ENCODE results near the gene TIGD7. TPM values are rescaled to one million over a fixed set of nuclear protein-coding genes. Genes with fewer than 3 reads are reported as not detected.

Gene TIGD7
- total RNA-seq, 6 experiments from 2014 or later, result 2.9 to 4.2 (median 3.5) TPM

DNA sequence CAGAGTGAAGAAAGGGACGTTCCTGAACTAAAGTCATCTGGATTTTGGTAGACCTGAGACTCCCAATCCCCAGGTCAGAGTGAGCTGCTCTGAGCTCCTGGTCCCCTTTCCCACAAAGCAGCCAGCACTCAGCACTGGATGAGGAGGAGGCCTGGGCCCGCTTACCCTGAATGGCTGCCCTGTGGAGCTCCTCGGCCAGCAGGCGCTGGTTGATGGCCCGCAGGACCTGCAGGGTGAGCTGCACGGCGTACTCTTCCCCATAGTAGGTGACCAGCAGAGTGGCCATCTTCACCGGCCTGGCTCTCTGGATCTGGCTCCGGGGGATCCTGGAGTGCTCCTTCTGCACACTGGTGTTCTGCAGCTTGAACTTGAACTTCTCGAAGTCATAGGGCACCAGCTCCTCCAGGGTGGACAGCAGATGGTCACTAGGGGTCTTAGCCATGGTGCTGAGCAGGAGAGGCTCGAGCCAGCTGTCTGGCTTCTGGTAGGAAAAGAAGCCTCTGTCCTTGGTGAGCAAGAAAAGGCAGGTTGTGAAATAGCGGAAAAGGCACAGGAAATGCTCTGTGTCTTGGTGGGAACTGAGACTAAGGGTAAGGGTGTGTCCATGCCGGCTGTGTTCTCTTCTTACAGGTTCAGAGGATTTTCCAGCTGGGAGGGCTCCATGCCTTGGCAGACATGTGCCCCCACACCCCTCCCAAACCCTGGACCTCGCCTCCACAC, 48.9 kb downstream of the TIGD7 start, which contains the start of gene MEFV:
TSS of gene MEFV (minus strand) at position 488 of the 720 bp plus-strand sequence. CDS start at position 442, 46 bp downstream.
- Mint-ChIP-seq H3K27ac (no peak within 1 kb of the TSS), H3K4me3 (no peak within 1 kb of the TSS), H3K9me3 (no peaks in the 10 kb centered on the region), H3K4me1 (ENCODE audit: low read depth) (no peaks in the 10 kb centered on the region), H3K36me3 (ENCODE audit: low read depth) (no peaks in the 10 kb centered on the region), H3K27me3 (ENCODE audit: insufficient read depth) (peaks cover 9% of the 10 kb centered on the region)
- TF ChIP-seq CTCF (IDR thresholded peaks at IDR 0.05), result no peak
- no peak for DNase-seq

DNA sequence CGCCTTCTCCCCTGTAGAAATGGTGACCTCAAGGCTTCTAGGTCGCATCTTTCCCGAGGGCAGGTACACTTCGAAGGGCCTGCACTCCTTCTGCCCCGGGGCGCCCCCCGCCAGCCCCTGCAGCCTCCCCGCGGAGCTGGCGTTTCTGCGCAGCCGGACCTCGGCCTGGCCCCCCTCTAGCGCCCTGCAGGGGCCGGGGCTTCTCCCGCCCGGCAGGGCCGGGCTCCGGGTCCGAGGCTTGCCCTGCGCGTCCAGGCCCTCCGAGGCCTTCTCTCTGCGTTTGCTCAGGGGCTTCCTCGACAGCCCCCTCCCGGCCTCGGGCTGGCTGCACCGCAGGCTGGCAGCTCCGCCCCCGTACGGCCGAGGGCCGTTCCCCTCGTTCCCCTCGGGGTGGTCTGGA, 50.9 kb downstream of the TIGD7 start:
- H3K4me3 Mint-ChIP-seq, result no peak overlapping the region
- no peaks in the 10 kb centered on the region for H3K4me1 Mint-ChIP-seq (ENCODE audit: low read depth)
- H3K27me3 Mint-ChIP-seq (ENCODE audit: insufficient read depth), result peaks cover 15% of the 10 kb centered on the region
- no peak for TF ChIP-seq CTCF (IDR thresholded peaks at IDR 0.05)
- no peak overlapping the region for H3K27ac Mint-ChIP-seq
- H3K36me3 Mint-ChIP-seq (ENCODE audit: low read depth), result no peaks in the 10 kb centered on the region
- DNase-seq, result no peak
- no peaks in the 10 kb centered on the region for H3K9me3 Mint-ChIP-seq

DNA sequence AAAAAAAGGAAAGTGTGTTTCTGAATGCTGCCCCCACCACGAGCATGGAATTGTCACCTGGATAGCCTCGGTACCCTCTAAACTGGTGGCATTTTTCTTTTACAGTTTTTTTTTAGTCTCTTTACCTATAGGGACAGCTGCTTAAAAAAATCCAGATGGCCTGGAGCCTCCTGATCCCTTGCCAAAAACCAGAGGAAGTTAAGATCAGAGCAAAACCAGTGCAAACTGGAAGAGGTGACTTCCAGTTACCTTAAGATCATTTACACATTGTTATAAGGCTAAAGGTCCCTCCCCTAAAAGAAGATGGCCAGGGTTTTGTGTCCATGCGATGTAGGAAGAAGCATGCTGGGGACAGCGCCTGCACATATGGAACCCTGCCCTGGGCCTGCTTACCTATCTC, 52.3 kb downstream of the TIGD7 start:
- Mint-ChIP-seq H3K4me1 (ENCODE audit: low read depth) (no peaks in the 10 kb centered on the region), H3K4me3 (no peak overlapping the region), H3K36me3 (ENCODE audit: low read depth) (no peaks in the 10 kb centered on the region), H3K9me3 (no peaks in the 10 kb centered on the region), H3K27ac (no peak overlapping the region), H3K27me3 (ENCODE audit: insufficient read depth) (peaks cover 28% of the 10 kb centered on the region)
- DNase-seq, result no peak
- no peak for TF ChIP-seq CTCF (IDR thresholded peaks at IDR 0.05)

DNA sequence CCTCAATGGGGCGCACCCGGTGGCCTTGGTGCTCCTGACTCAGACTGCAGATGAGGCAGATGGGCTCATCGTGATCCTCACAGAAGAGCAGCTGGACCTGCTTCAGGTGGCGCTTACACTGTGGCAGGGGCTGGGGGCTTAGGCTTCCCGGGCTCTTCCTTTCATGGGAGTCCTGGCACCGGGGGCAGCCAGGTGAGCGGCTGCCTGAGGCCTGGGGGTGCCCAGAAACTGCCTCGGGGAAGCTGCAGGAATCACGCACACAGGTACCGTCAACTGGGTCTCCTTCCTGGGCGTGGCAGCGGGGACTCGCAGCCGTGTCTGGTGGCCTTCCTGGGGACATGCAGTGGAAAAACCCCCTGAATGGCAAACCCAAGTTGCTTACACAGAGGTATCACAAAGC, 55.8 kb downstream of the TIGD7 start:
- Mint-ChIP-seq H3K9me3 (no peaks in the 10 kb centered on the region), H3K27ac (no peak overlapping the region), H3K4me1 (ENCODE audit: low read depth) (no peaks in the 10 kb centered on the region), H3K36me3 (ENCODE audit: low read depth) (no peaks in the 10 kb centered on the region), H3K27me3 (ENCODE audit: insufficient read depth) (peaks cover 43% of the 10 kb centered on the region), H3K4me3 (no peak overlapping the region)
- TF ChIP-seq CTCF (IDR thresholded peaks at IDR 0.05), result no peak
- no peak for DNase-seq

DNA sequence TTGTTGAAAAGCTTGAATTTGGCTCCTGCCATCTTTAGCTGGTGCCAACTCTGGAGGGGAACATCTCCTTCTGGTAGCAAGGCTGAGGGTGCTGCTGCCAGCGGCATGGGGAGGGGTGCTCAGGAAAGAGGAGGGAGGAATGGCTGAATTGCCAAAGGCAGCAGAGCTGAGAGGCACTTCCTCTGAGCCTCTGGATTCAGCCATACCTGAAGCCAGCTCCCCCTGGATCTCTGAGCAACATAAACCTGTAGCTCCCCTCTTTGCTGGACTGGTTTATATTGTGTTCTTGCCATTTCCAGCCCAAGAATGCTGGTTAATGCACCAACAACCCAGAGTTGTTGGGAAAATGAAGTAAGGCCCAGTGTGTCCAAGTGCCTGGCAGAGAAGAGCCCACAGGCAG, 56.2 kb downstream of the TIGD7 start:
- no peaks in the 10 kb centered on the region for H3K4me1 Mint-ChIP-seq (ENCODE audit: low read depth)
- H3K27ac Mint-ChIP-seq, result no peak overlapping the region
- no peak for DNase-seq
- no peaks in the 10 kb centered on the region for H3K36me3 Mint-ChIP-seq (ENCODE audit: low read depth)
- H3K27me3 Mint-ChIP-seq (ENCODE audit: insufficient read depth), result peaks cover 47% of the 10 kb centered on the region
- no peaks in the 10 kb centered on the region for H3K9me3 Mint-ChIP-seq
- H3K4me3 Mint-ChIP-seq, result no peak overlapping the region
- TF ChIP-seq CTCF (IDR thresholded peaks at IDR 0.05), result no peak

Other genes with a start within 250 kb of the TIGD7 start
- 1 to 10 TPM in 5 of 6 experiments, under 1 TPM in 1; 1.00 to 2.3 (median 1.7) TPM for gene IL32, start 239.8 kb downstream of the TIGD7 start, total RNA-seq (2021; fragmentation: NEBNext Ultra II Directional; extraction: Animal tissue kit (Norgen Biotek cat#: 25700))
- gene ZSCAN10, start 206.1 kb downstream of the TIGD7 start, total RNA-seq (2021; fragmentation: NEBNext Ultra II Directional; extraction: Animal tissue kit (Norgen Biotek cat#: 25700)), result not detected
- gene ZNF205, start 192.8 kb downstream of the TIGD7 start, total RNA-seq (2021; fragmentation: NEBNext Ultra II Directional; extraction: Animal tissue kit (Norgen Biotek cat#: 25700)), result 10 to 100 TPM in 2 of 6 experiments, 1 to 10 TPM in 4; 7.6 to 10.2 (median 9.5) TPM
- gene ZNF213, start 170.4 kb downstream of the TIGD7 start, total RNA-seq (2021; fragmentation: NEBNext Ultra II Directional; extraction: Animal tissue kit (Norgen Biotek cat#: 25700)), result 1 to 10 TPM; 5.9 to 7.3 (median 6.9) TPM
- not detected for gene OR1F1, start 117.2 kb downstream of the TIGD7 start, total RNA-seq (2021; fragmentation: NEBNext Ultra II Directional; extraction: Animal tissue kit (Norgen Biotek cat#: 25700))
- gene ZNF200, start 70.3 kb downstream of the TIGD7 start, total RNA-seq (2021; fragmentation: NEBNext Ultra II Directional; extraction: Animal tissue kit (Norgen Biotek cat#: 25700)), result 1 to 10 TPM; 5.1 to 6.3 (median 5.7) TPM
- under 1 TPM in 1 of 6 experiments, not detected in 5; 0.09 TPM for gene MEFV, start 48.8 kb downstream of the TIGD7 start, total RNA-seq (2021; fragmentation: NEBNext Ultra II Directional; extraction: Animal tissue kit (Norgen Biotek cat#: 25700))
- 10 to 100 TPM; 19.7 to 24.5 (median 20.8) TPM for gene ZNF263, start 21.9 kb downstream of the TIGD7 start, total RNA-seq (2021; fragmentation: NEBNext Ultra II Directional; extraction: Animal tissue kit (Norgen Biotek cat#: 25700))
- 10 to 100 TPM; 12.7 to 16.6 (median 14.4) TPM for gene ZNF75A, start 67 bp upstream of the TIGD7 start, total RNA-seq (2021; fragmentation: NEBNext Ultra II Directional; extraction: Animal tissue kit (Norgen Biotek cat#: 25700))
- not detected for gene OR2C1, start 50.5 kb upstream of the TIGD7 start, total RNA-seq (2021; fragmentation: NEBNext Ultra II Directional; extraction: Animal tissue kit (Norgen Biotek cat#: 25700))
- 10 to 100 TPM in 3 of 6 experiments, 1 to 10 TPM in 3; 8.3 to 11.1 (median 10.3) TPM for gene ZSCAN32, start 95.6 kb upstream of the TIGD7 start, total RNA-seq (2021; fragmentation: NEBNext Ultra II Directional; extraction: Animal tissue kit (Norgen Biotek cat#: 25700))
- gene ZNF174, start 95.8 kb upstream of the TIGD7 start, total RNA-seq (2021; fragmentation: NEBNext Ultra II Directional; extraction: Animal tissue kit (Norgen Biotek cat#: 25700)), result 10 to 100 TPM in 3 of 6 experiments, 1 to 10 TPM in 3; 8.6 to 10.7 (median 10.1) TPM
- gene ZNF597, start 138.1 kb upstream of the TIGD7 start, total RNA-seq (2021; fragmentation: NEBNext Ultra II Directional; extraction: Animal tissue kit (Norgen Biotek cat#: 25700)), result 1 to 10 TPM; 1.6 to 2.3 (median 1.8) TPM
- gene NAA60, start 138.2 kb upstream of the TIGD7 start, total RNA-seq (2021; fragmentation: NEBNext Ultra II Directional; extraction: Animal tissue kit (Norgen Biotek cat#: 25700)), result 10 to 100 TPM; 30.7 to 44.6 (median 34.6) TPM
- not detected for gene C16orf90, start 190.1 kb upstream of the TIGD7 start, total RNA-seq (2021; fragmentation: NEBNext Ultra II Directional; extraction: Animal tissue kit (Norgen Biotek cat#: 25700))
- 10 to 100 TPM; 22.8 to 28.5 (median 25.8) TPM for gene CLUAP1, start 195.6 kb upstream of the TIGD7 start, total RNA-seq (2021; fragmentation: NEBNext Ultra II Directional; extraction: Animal tissue kit (Norgen Biotek cat#: 25700))